Breast epithelium (tissue), 4 donors: ENCODE data around the gene DAB2IP. TPM values are rescaled to one million over a fixed set of nuclear protein-coding genes. Genes with fewer than 3 reads are reported as not detected.

Source experiments
- DNase-seq, 2 donors: peaks; one replicate each; pipeline ENCODE4 v3.0.0-alpha.2; 2019; ENCODE audit warnings: low spot score in 2 of 2
- H3K27ac ChIP-seq, 2 donors: fragments of 200-600 bp; sonication (generic) in 1 of 2; one replicate each; pipeline ENCODE4 v1.5.1; 2016 to 2019; ENCODE audit warnings: mild to moderate bottlenecking in 1 of 2
- H3K27me3 ChIP-seq, 2 donors: fragments of 200-600 bp; sonication (generic) in 1 of 2; one replicate each; pipeline versions ENCODE4 v1.5.1 to v1.6.0; 2017 to 2019; ENCODE audit warnings: control low read depth in 1 of 2, mild to moderate bottlenecking in 1 of 2
- H3K36me3 ChIP-seq: fragments of 200-600 bp; one replicate; pipeline ENCODE4 v1.5.1; 2019
- H3K4me1 ChIP-seq, 2 donors: fragments of 200-600 bp; sonication (generic); one replicate each; pipeline ENCODE4 v1.5.1; 2016 to 2019; ENCODE audit warnings: control low read depth in 1 of 2
- H3K4me3 ChIP-seq, 3 donors: fragments of 200-600 bp; sonication (generic); 1 replicate in 2 of 3; 2 replicates in 1 of 3; pipeline ENCODE4 v1.5.1; 2016 to 2019; ENCODE audit warnings: mild to moderate bottlenecking in 3 of 3, moderate library complexity in 2 of 3
- H3K9me3 ChIP-seq, 2 donors: fragments of 200-600 bp; sonication (generic) in 1 of 2; one replicate each; pipeline ENCODE4 v1.5.1; 2016 to 2019; ENCODE audit warnings: control low read depth in 1 of 2
- POLR2A ChIP-seq: fragments of 450-650 bp; IDR thresholded peaks from one replicate; pipeline ENCODE4 v1.6.1; 2016; ENCODE audit warnings: antibody characterized with exemption, mild to moderate bottlenecking, moderate library complexity
- POLR2AphosphoS5 ChIP-seq, 3 donors: sonication (generic); formaldehyde crosslinking; IDR thresholded peaks; one replicate each; pipeline ENCODE4 v1.6.1; 2017; ENCODE audit warnings: antibody characterized with exemption in 3 of 3
- intact Hi-C: fragments of 100-400 bp; cut with DNase I; formaldehyde crosslinking; loops from one replicate; pipeline ENCODE4 v1.15.1; 2023; ENCODE audit warnings: low total_unique reads
- total RNA-seq, 3 donors: library from RNA; depleted of rRNA; stranded (reverse); fragments of >200 nt; gene quantifications; one replicate each; pipeline ENCODE4 v1.1.0, GENCODE V29; 2016
- TF ChIP-seq, protein P1 (sequence below), 3 donors: fragments of 450-650 bp; IDR thresholded peaks; one replicate each; pipeline ENCODE4 v1.5.1; 2016 to 2017; ENCODE audit warnings: antibody characterized with exemption in 3 of 3, mild to moderate bottlenecking in 3 of 3, moderate library complexity in 3 of 3

DAB2IP gene
- total RNA-seq, 3 donors from 2014 or later: 16.0 to 56.0 (median 55.8) TPM

DNA sequence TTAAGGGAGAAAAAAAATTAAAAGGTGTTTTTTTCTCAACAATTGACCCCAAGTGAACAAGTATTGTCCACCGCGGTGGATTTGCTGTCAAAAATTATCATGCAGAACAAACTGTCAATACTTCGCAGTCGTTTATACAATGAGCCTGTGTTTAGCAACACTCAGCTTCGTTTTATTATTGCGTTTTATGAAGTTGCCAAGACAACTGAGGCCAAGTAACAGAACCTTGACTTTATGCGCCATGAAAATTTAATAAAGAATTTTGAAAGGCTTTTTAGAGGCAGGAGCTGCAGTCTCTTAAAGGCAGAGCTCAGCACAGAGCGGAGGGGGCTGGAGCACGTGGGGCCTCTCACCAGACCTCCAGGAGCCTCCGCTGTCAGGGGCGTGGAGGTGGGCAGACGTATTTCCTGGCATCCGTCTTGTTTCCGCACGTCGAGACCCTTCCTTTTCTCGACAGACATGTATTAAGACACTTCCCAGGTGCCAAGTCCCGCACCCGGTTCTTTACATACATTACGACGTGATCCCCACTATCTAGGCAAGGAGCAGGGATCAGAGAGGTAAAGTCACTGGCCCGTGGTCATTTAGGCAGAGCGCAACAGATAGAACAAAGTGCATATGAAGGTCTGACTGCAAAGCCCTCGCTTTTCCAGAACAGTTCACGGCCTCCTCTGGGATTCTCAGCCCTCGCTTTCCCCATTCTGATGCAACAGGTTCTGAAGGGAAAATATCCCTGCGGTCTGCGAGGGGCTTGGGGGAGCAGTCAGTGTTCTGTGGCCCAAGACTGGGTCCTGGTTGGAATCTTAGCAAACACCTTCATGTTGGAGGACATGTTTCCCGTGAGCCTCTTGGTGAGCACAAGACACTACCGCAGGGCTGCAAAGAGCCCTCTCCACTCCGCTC is 164.4 kb downstream of the DAB2IP start:
- intact Hi-C loops: no loop called here
- no peaks in the 10 kb centered on the region for H3K9me3 ChIP-seq
- no peaks in the 10 kb centered on the region for H3K36me3 ChIP-seq
- TF ChIP-seq POLR2A: no peak
- TF ChIP-seq, protein P1, sequence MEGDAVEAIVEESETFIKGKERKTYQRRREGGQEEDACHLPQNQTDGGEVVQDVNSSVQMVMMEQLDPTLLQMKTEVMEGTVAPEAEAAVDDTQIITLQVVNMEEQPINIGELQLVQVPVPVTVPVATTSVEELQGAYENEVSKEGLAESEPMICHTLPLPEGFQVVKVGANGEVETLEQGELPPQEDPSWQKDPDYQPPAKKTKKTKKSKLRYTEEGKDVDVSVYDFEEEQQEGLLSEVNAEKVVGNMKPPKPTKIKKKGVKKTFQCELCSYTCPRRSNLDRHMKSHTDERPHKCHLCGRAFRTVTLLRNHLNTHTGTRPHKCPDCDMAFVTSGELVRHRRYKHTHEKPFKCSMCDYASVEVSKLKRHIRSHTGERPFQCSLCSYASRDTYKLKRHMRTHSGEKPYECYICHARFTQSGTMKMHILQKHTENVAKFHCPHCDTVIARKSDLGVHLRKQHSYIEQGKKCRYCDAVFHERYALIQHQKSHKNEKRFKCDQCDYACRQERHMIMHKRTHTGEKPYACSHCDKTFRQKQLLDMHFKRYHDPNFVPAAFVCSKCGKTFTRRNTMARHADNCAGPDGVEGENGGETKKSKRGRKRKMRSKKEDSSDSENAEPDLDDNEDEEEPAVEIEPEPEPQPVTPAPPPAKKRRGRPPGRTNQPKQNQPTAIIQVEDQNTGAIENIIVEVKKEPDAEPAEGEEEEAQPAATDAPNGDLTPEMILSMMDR (IDR thresholded peaks at IDR 0.05): no peak
- TF ChIP-seq POLR2AphosphoS5 (IDR thresholded peaks at IDR 0.05): no peak
- no peak overlapping the region for H3K4me3 ChIP-seq
- H3K27ac ChIP-seq: no peak overlapping the region
- H3K27me3 ChIP-seq: no peaks in the 10 kb centered on the region
- H3K4me1 ChIP-seq: no peaks in the 10 kb centered on the region
- DNase-seq: peak in 1 of 2 donors; percentile 31

DNA sequence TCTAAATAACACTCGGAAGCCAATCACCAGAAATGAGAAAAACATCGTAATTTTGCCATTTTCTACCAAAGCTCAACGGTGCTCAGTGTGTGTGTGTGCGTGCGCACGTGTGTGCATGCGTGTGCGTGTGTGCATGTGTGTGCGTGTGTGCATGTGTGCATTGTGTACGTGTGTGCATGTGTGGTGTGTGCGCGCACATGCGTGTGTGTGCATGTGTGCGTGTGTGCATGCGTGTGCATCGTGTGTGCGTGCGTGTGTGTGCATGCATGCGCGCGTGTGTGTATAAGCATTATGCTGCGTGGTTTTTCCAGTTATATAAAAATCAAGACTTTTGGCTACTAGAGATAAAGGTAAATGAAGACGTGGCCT is 165.0 kb downstream of the DAB2IP start:
- no peak for DNase-seq
- intact Hi-C loops: no loop called here
- Histone ChIP-seq H3K9me3 (no peaks in the 10 kb centered on the region), H3K4me3 (no peak overlapping the region), H3K4me1 (no peaks in the 10 kb centered on the region), H3K36me3 (no peaks in the 10 kb centered on the region), H3K27ac (no peak overlapping the region), H3K27me3 (no peaks in the 10 kb centered on the region)
- TF ChIP-seq, protein P1 (IDR thresholded peaks at IDR 0.05): no peak
- TF ChIP-seq POLR2A (no peak), POLR2AphosphoS5 (IDR thresholded peaks at IDR 0.05) (no peak)

DNA sequence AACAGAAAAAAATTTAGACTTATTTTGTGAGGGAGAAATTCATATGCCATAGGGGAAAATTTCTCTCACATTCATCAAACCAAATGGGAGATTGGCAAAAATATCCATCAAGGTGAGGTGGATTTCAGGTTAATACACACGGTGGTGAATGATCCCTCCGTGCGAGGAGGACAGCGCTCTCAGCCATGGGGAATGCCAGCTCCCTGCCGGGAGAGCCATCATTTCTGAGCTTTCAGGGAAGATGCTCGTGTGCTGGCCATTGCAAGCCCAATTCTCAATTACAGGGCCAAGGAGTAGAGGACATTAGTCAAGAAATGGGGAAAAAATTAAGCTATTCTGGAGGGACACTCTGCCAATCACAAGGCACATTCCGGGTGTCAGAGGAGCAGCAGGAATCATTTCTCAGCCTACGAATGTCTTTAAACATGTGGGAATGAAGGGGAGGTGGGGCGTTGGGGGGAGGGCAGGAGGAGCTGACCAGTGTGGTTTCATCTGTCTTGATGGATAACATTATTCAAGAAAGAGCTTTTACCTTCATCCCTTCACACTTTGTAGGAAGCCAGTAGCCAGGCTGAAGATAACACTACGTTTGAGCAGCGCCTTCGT is 165.5 kb downstream of the DAB2IP start:
- Histone ChIP-seq H3K4me1 (no peaks in the 10 kb centered on the region), H3K4me3 (no peak overlapping the region), H3K27me3 (no peaks in the 10 kb centered on the region), H3K36me3 (no peaks in the 10 kb centered on the region), H3K27ac (no peak overlapping the region), H3K9me3 (no peaks in the 10 kb centered on the region)
- DNase-seq: peak in 1 of 2 donors; percentile 6
- TF ChIP-seq POLR2A: no peak
- intact Hi-C loops: no loop called here

DNA sequence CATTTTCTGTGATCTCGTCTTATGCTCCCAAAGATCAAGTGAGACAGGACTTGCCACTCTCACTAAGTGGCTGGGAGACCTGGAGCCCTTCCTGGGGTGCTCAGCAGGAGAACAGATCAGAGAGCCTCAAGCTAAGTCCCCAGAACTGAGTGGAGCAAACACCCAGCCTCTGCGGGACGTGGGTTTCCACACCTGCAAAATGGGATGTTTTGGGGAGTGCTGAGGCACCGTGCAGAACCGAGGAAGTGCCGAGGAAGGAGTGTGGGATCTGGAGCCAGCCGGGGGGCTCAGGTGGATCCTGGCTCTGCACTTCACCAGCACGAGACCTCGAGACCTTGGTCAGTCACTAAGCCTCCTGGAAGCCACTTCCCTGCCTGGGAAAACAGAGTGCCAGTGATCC is 166.0 kb downstream of the DAB2IP start:
- H3K4me1 ChIP-seq: no peaks in the 10 kb centered on the region
- H3K4me3 ChIP-seq: no peak overlapping the region
- TF ChIP-seq POLR2A (no peak), POLR2AphosphoS5 (IDR thresholded peaks at IDR 0.05) (no peak)
- TF ChIP-seq, protein P1 (IDR thresholded peaks at IDR 0.05): no peak
- no peaks in the 10 kb centered on the region for H3K27me3 ChIP-seq
- no peak overlapping the region for H3K27ac ChIP-seq
- intact Hi-C loops: no loop called here
- no peaks in the 10 kb centered on the region for H3K9me3 ChIP-seq
- DNase-seq: peak in 1 of 2 donors; percentile 27
- H3K36me3 ChIP-seq: no peaks in the 10 kb centered on the region

DNA sequence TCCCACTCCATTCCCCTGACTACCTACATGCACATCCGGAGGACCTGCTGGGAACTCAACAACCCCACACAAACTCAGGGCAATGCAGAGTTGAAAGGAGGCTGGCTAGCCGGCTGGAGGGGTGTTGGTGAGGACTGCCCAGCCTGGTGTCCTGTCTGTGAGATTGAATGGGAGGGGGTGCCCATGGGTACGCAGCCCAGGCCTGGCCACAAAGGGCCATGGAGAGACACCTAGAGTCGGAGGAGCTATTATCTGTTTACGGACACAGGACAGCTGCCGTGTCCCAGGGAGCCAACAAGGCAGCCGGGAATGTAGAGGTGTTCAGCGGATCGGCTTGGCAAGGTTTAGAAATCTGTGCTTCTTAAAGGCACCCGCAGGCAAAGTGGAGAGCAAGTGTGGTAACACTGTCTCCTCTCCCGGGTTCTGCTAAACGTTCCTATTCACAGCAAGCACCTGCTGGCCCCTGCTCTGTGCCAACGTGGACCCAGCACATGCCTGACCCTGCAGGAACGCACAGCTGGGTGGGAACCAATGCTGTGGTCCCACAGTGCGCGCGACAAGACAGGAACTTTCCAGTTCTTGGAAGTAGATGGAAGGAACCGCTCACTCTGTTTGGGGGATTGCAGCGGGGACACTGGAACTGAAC is 166.7 kb downstream of the DAB2IP start:
- Histone ChIP-seq H3K4me3 (no peak overlapping the region), H3K27me3 (no peaks in the 10 kb centered on the region), H3K9me3 (no peaks in the 10 kb centered on the region), H3K36me3 (no peaks in the 10 kb centered on the region), H3K27ac (no peak overlapping the region), H3K4me1 (no peaks in the 10 kb centered on the region)
- TF ChIP-seq, protein P1 (IDR thresholded peaks at IDR 0.05): no peak
- TF ChIP-seq POLR2AphosphoS5 (IDR thresholded peaks at IDR 0.05) (no peak), POLR2A (no peak)
- intact Hi-C loops: no loop called here
- DNase-seq: peak in 1 of 2 donors; percentile 25
